Vagina (tissue), 2 donors: Measurements from ENCODE around the gene FOXP2. TPM values are rescaled to one million over a fixed set of nuclear protein-coding genes. Genes with fewer than 3 reads are reported as not detected.

Source experiments
- DNase-seq, 2 donors: peaks; one replicate each; pipeline ENCODE4 v3.0.0-alpha.2; 2017; ENCODE audit errors: extremely low spot score in 2 of 2
- H3K27ac ChIP-seq: fragments of 200-600 bp; sonication (generic); one replicate; pipeline ENCODE4 v1.5.1; 2019
- H3K27me3 ChIP-seq: fragments of 200-600 bp; sonication (generic); one replicate; pipeline ENCODE4 v1.5.1; 2019
- H3K36me3 ChIP-seq, 2 donors: fragments of 200-600 bp; sonication (generic); one replicate each; pipeline ENCODE4 v1.5.1; 2017 to 2019
- H3K4me1 ChIP-seq: fragments of 200-600 bp; sonication (generic); one replicate; pipeline ENCODE4 v1.5.1; 2019
- H3K4me3 ChIP-seq, 2 donors: fragments of 200-600 bp; sonication (generic); 1 replicate in 1 of 2; 2 replicates in 1 of 2; pipeline ENCODE4 v1.5.1; 2016 to 2019
- H3K9me3 ChIP-seq: fragments of 200-600 bp; sonication (generic); one replicate; pipeline ENCODE4 v1.5.1; 2019
- POLR2A ChIP-seq, 2 donors: fragments of 450-650 bp; IDR thresholded peaks; one replicate each; pipeline ENCODE4 v1.6.1; 2017; ENCODE audit warnings: antibody characterized with exemption in 2 of 2, mild to moderate bottlenecking in 2 of 2, moderate library complexity in 2 of 2
- POLR2AphosphoS5 ChIP-seq, 2 donors: sonication (generic); formaldehyde crosslinking; IDR thresholded peaks; one replicate each; pipeline ENCODE4 v1.9.0; 2017; ENCODE audit warnings: antibody characterized with exemption in 2 of 2, mild to moderate bottlenecking in 2 of 2, low read depth in 1 of 2; ENCODE audit not compliant: insufficient read depth in 1 of 2
- intact Hi-C: fragments of 100-400 bp; cut with DNase I; formaldehyde crosslinking; loops from one replicate; pipeline ENCODE4 v1.15.1; 2023
- total RNA-seq: library from RNA; depleted of rRNA; stranded (reverse); fragments of >200 nt; gene quantifications from one replicate; pipeline ENCODE4 v1.2.3, GENCODE V29; 2016
- TF ChIP-seq, protein P1 (sequence below), 3 experiments: fragments of 450-650 bp in 2 of 3; fragments of 200-600 bp in 1 of 3; sonication (generic) in 1 of 3; IDR thresholded peaks; one replicate each; pipeline ENCODE4 v1.5.1; 2017 to 2019; ENCODE audit warnings: antibody characterized with exemption in 3 of 3, mild to moderate bottlenecking in 2 of 3, moderate library complexity in 2 of 3

The FOXP2 gene
- total RNA-seq, 1 donor from 2014 or later, result 29.7 TPM

DNA sequence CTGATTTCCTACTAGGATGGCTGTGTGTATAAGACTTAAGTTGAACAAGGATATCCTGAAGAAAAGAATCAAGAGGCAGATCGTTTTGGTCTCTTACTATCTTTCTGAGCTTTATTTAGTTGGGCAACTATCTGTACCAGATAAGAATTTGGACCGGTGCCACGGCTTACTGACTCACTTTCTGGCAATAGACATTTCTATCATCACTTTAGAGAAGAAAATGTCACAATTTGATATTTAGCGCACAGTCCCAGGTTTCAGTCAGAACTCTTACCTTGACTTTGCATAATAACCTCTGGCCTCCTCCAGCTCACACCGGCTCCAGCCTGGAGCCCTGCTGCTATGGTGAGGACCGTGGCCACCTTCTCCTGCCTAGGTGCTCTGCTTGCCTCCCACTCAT, 289.1 kb downstream of the FOXP2 start:
- TF ChIP-seq POLR2AphosphoS5 (IDR thresholded peaks at IDR 0.05; ENCODE audit: insufficient read depth in 1 of 2, low read depth in 1 of 2) (no peak), POLR2A (IDR thresholded peaks at IDR 0.05) (no peak)
- TF ChIP-seq, protein P1, sequence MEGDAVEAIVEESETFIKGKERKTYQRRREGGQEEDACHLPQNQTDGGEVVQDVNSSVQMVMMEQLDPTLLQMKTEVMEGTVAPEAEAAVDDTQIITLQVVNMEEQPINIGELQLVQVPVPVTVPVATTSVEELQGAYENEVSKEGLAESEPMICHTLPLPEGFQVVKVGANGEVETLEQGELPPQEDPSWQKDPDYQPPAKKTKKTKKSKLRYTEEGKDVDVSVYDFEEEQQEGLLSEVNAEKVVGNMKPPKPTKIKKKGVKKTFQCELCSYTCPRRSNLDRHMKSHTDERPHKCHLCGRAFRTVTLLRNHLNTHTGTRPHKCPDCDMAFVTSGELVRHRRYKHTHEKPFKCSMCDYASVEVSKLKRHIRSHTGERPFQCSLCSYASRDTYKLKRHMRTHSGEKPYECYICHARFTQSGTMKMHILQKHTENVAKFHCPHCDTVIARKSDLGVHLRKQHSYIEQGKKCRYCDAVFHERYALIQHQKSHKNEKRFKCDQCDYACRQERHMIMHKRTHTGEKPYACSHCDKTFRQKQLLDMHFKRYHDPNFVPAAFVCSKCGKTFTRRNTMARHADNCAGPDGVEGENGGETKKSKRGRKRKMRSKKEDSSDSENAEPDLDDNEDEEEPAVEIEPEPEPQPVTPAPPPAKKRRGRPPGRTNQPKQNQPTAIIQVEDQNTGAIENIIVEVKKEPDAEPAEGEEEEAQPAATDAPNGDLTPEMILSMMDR (IDR thresholded peaks at IDR 0.05), result no peak
- Histone ChIP-seq H3K9me3 (no peaks in the 10 kb centered on the region), H3K36me3 (no peaks in the 10 kb centered on the region), H3K27ac (no peak overlapping the region), H3K4me3 (no peak overlapping the region), H3K27me3 (no peaks in the 10 kb centered on the region), H3K4me1 (no peaks in the 10 kb centered on the region)
- no peak for DNase-seq
- intact Hi-C loops, result no loop called here

DNA sequence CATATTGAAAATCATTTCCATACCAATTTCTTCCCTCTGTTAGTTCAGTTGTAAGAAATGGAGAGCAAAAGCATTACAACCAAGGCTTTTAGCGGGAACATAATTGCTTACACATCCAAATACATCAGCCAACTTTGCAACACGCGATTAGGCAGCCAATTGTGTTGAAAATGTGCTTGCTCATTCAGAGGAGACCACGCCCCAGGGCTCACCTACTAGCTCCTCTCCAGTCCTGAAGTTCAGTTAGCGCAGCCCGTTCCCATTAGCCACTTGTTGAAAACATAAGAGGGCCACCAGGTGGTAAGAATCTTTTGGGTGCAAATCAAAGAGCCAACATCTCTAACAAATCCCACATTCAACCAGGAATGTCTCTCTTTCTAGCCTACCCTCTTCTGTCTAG, 294.0 kb downstream of the FOXP2 start:
- TF ChIP-seq POLR2A (IDR thresholded peaks at IDR 0.05) (no peak), POLR2AphosphoS5 (IDR thresholded peaks at IDR 0.05; ENCODE audit: insufficient read depth in 1 of 2, low read depth in 1 of 2) (no peak)
- TF ChIP-seq, protein P1 (IDR thresholded peaks at IDR 0.05), result no peak
- DNase-seq, result no peak
- Histone ChIP-seq H3K27ac (no peak overlapping the region), H3K9me3 (no peaks in the 10 kb centered on the region), H3K4me1 (no peaks in the 10 kb centered on the region), H3K36me3 (no peaks in the 10 kb centered on the region), H3K27me3 (no peaks in the 10 kb centered on the region), H3K4me3 (no peak overlapping the region)
- intact Hi-C loops, result no loop called here

DNA sequence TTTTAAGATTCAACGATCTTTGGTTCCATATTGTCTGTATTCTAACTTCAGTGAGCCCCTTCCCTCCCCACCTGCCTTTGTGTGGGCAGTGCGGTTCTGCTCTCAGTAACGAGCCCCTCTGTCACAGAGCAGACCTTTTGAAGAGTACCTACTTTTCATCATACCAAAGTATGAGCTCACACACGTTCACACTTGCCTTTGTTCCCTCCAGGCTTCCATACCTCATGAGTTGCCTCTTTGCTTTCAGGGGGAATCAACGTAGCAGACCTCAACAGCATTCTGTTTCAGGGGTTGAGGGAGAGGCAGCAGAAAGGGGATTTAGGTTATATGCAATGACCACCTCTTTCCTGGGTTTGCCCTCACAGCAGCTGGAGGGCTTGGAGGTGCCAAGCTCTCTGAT, 295.9 kb downstream of the FOXP2 start:
- Histone ChIP-seq H3K27me3 (no peaks in the 10 kb centered on the region), H3K4me1 (no peaks in the 10 kb centered on the region), H3K9me3 (no peaks in the 10 kb centered on the region), H3K4me3 (no peak overlapping the region), H3K36me3 (no peaks in the 10 kb centered on the region), H3K27ac (no peak overlapping the region)
- intact Hi-C loops, result no loop called here
- DNase-seq, result no peak
- TF ChIP-seq POLR2AphosphoS5 (IDR thresholded peaks at IDR 0.05; ENCODE audit: insufficient read depth in 1 of 2, low read depth in 1 of 2) (no peak), POLR2A (IDR thresholded peaks at IDR 0.05) (no peak)
- TF ChIP-seq, protein P1 (IDR thresholded peaks at IDR 0.05), result no peak

DNA sequence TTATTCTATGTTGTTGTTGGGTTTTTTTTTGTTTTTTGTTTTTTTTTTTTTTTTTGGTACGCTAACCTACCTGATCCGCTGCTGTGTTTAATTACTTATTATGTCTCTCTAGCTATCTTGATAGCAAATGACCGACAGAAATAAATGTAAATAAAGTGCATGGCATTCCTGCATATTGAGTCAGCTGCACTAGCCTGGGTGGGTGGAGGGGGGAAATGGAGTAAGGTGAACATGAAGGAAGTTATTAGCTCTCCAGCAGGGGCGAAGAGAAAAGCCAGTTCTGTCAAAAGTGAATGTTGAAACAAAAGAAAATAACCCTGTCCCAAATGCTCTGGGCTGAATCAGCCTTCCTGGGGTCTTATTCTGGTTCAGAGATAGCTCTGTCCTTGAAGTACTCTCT, 296.6 kb downstream of the FOXP2 start:
- no peak for DNase-seq
- no peaks in the 10 kb centered on the region for H3K4me1 ChIP-seq
- no peak overlapping the region for H3K4me3 ChIP-seq
- no peaks in the 10 kb centered on the region for H3K36me3 ChIP-seq
- H3K27ac ChIP-seq, result no peak overlapping the region
- H3K9me3 ChIP-seq, result no peaks in the 10 kb centered on the region
- no peaks in the 10 kb centered on the region for H3K27me3 ChIP-seq
- TF ChIP-seq POLR2AphosphoS5 (IDR thresholded peaks at IDR 0.05; ENCODE audit: insufficient read depth in 1 of 2, low read depth in 1 of 2), result no peak
- TF ChIP-seq, protein P1 (IDR thresholded peaks at IDR 0.05), result no peak
- intact Hi-C loops, result no loop called here

DNA sequence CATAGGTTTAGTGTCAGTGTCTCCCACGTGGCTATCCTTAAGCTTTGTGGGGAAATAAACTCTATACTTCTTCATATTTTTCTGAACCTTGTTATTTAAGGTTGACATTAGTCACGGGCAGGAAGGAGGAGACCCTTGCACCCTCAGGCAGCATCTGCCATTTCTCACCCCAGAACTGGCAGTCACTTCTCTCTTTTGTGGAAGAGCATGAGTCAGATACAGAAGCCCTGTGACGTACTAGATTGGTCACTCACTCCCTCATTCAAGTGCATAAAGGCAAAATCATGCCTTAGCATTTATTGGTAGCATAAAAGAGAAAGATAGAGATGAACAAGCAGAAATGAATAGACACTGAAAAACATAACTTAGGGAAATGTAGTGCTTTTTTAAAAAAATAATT, 301.3 kb downstream of the FOXP2 start:
- intact Hi-C loops, result no loop called here
- no peaks in the 10 kb centered on the region for H3K36me3 ChIP-seq
- H3K9me3 ChIP-seq, result no peaks in the 10 kb centered on the region
- no peak for DNase-seq
- H3K4me1 ChIP-seq, result no peaks in the 10 kb centered on the region
- no peaks in the 10 kb centered on the region for H3K27me3 ChIP-seq
- H3K4me3 ChIP-seq, result no peak overlapping the region
- H3K27ac ChIP-seq, result no peak overlapping the region
- TF ChIP-seq POLR2AphosphoS5 (IDR thresholded peaks at IDR 0.05; ENCODE audit: insufficient read depth in 1 of 2, low read depth in 1 of 2) (no peak), POLR2A (IDR thresholded peaks at IDR 0.05) (no peak)
- TF ChIP-seq, protein P1 (IDR thresholded peaks at IDR 0.05), result no peak
